COLO668 (cell line): ENCODE measurements around the gene OSBP2.
"Not testable (repeated sequence)": the region's sequence is repeated elsewhere in the genome, so short reads cannot be mapped to it uniquely, and the experiment has no call there.

Source experiments
- DNase-seq: peaks from one replicate; lab custom pipeline; 2025; ENCODE audit not compliant: unreplicated experiment; lab: John Stamatoyannopoulos, UW

The OSBP2 gene

GRCh38 chr22:30694640-30695350, at the start of gene OSBP2:
TSS of gene OSBP2 (plus strand) at chr22:30694874. CDS start at chr22:30694910, 36 bp downstream.
- peak; percentile 75 for DNase-seq

- no peak for DNase-seq
These were observed 48.0 kb upstream of the OSBP2 start for GRCh38 chr22:30646518-30647160.

GRCh38 chr22:30647536-30647935, 47.1 kb upstream of the OSBP2 start:
- DNase-seq: no peak

GRCh38 chr22:30648825-30649224, 45.8 kb upstream of the OSBP2 start:
- DNase-seq: no peak

- peak; percentile 50 for DNase-seq
These were observed 45.2 kb upstream of the OSBP2 start for GRCh38 chr22:30649430-30650007.

GRCh38 chr22:30650508-30651116, 44.1 kb upstream of the OSBP2 start:
- no peak for DNase-seq

- no peak for DNase-seq
These were observed 41.8 kb upstream of the OSBP2 start for GRCh38 chr22:30652852-30653251.

- no peak for DNase-seq
These were observed 40.3 kb upstream of the OSBP2 start for GRCh38 chr22:30654361-30654760.

GRCh38 chr22:30655532-30655931, 39.1 kb upstream of the OSBP2 start:
- DNase-seq: no peak

- DNase-seq: peak; percentile 12
These were observed 32.6 kb upstream of the OSBP2 start for GRCh38 chr22:30662040-30662439.

- DNase-seq: no peak
These were observed 29.9 kb upstream of the OSBP2 start for GRCh38 chr22:30664798-30665197.

GRCh38 chr22:30665266-30665665, 29.4 kb upstream of the OSBP2 start:
- DNase-seq: no peak

GRCh38 chr22:30665786-30666185, 28.9 kb upstream of the OSBP2 start:
- DNase-seq: no peak

- DNase-seq: no peak
These were observed 27.6 kb upstream of the OSBP2 start for GRCh38 chr22:30667107-30667493.

- peak; percentile 94 for DNase-seq
These were observed 26.9 kb upstream of the OSBP2 start, which contains the start of gene DUSP18 for GRCh38 chr22:30667494-30668385. TSS of gene DUSP18 (minus strand) at chr22:30667875. CDS start at chr22:30664003, 3,872 bp downstream.

- no peak for DNase-seq
These were observed 26.3 kb upstream of the OSBP2 start for GRCh38 chr22:30668386-30668710.

GRCh38 chr22:30671071-30671470, 23.6 kb upstream of the OSBP2 start:
- no peak for DNase-seq

GRCh38 chr22:30673136-30673535, 21.5 kb upstream of the OSBP2 start:
- DNase-seq: no peak

GRCh38 chr22:30674482-30674881, 20.2 kb upstream of the OSBP2 start:
- no peak for DNase-seq

GRCh38 chr22:30675436-30675835, 19.2 kb upstream of the OSBP2 start:
- no peak for DNase-seq

- DNase-seq: not testable (repeated sequence)
These were observed 18.1 kb upstream of the OSBP2 start for GRCh38 chr22:30676565-30676964.
